Aorta (tissue), 5 donors: ENCODE results near the gene MAGEA4. TPM values are rescaled to one million over a fixed set of nuclear protein-coding genes. Genes with fewer than 3 reads are reported as not detected.

Experiments used
- ATAC-seq: fragments of 200-7000 bp; cut with Tn5 transposase; one replicate; pipeline ENCODE4 v1.9.1; 2022; ENCODE audit warnings: moderate library complexity; ENCODE audit not compliant: low FRiP score
- DNase-seq, 2 donors: peaks; one replicate each; pipeline ENCODE4 v3.0.0-alpha.2; 2020
- H3K27ac ChIP-seq, 2 donors: one replicate each; pipeline ENCODE4 v1.5.1; 2013; ENCODE audit warnings: low read length in 2 of 2, mild to moderate bottlenecking in 2 of 2, moderate library complexity in 2 of 2, control low read depth in 1 of 2, inconsistent platforms in 1 of 2, low read depth in 1 of 2
- H3K27me3 ChIP-seq, 2 donors: one replicate each; pipeline ENCODE4 v1.6.1; 2013; ENCODE audit warnings: control low read depth in 1 of 2, low read length in 1 of 2, mild to moderate bottlenecking in 1 of 2, moderate library complexity in 1 of 2; ENCODE audit not compliant: insufficient read depth in 2 of 2, control insufficient read depth in 1 of 2
- H3K36me3 ChIP-seq, 2 donors: one replicate each; pipeline ENCODE4 v1.6.1; 2013; ENCODE audit warnings: control low read depth in 1 of 2, low read length in 1 of 2, mild to moderate bottlenecking in 1 of 2; ENCODE audit not compliant: insufficient read depth in 2 of 2, control insufficient read depth in 1 of 2
- H3K4me1 ChIP-seq, 2 donors: one replicate each; pipeline ENCODE4 v1.6.1; 2013; ENCODE audit warnings: low read length in 2 of 2, control low read depth in 1 of 2, mild to moderate bottlenecking in 1 of 2, moderate library complexity in 1 of 2; ENCODE audit not compliant: insufficient read depth in 2 of 2, control insufficient read depth in 1 of 2
- H3K4me3 ChIP-seq, 2 donors: one replicate each; pipeline ENCODE4 v1.5.1; 2013; ENCODE audit warnings: low read length in 2 of 2, control low read depth in 1 of 2, mild to moderate bottlenecking in 1 of 2
- H3K9me3 ChIP-seq: one replicate; pipeline ENCODE4 v1.6.1; 2013; ENCODE audit warnings: mild to moderate bottlenecking, low read length; ENCODE audit not compliant: control insufficient read depth
- WGBS, 2 donors: extraction: QIAGEN DNeasy Blood & Tissue Kit; methylation state at CpG; one replicate each; pipeline ENCODE4 v1.1.7; 2013; 5-methylcytosine and 5-hydroxymethylcytosine counted together
- intact Hi-C, 2 donors: fragments of 100-400 bp; cut with DNase I; formaldehyde crosslinking; loops; one replicate each; pipeline versions ENCODE4 v1.14.2 to v1.15.0; 2022
- long read RNA-seq, 2 donors: library from polyadenylated mRNA; unstranded; transcript quantifications; one replicate each; pipeline ENCODE4 v2.0.0, GENCODE V29; 2020 to 2021
- polyA plus RNA-seq, 2 donors: library from polyadenylated mRNA; stranded (reverse); fragments of 200-250 nt; gene quantifications; one replicate each; pipeline ENCODE4 v1.2.3, GENCODE V29; 2013
- total RNA-seq, 2 donors: library from RNA; stranded (reverse); fragmentation: NEBNext Ultra II Directional; extraction: Animal tissue kit (Norgen Biotek cat#: 25700); gene quantifications; one replicate each; pipeline ENCODE4 v1.2.1, GENCODE V29; 2021
- donor health status: healthy with polysubstance abuse.
- donor health status: Bipolar disorder and iron deficiency.
- donor health status: DM: no; HTN: no; CAD: no.
- donor health status: DM: no; HTN: no; CAD: no.
- donor health status: DM: yes; HTN: yes; CAD: no.

MAGEA4 gene, protein sequence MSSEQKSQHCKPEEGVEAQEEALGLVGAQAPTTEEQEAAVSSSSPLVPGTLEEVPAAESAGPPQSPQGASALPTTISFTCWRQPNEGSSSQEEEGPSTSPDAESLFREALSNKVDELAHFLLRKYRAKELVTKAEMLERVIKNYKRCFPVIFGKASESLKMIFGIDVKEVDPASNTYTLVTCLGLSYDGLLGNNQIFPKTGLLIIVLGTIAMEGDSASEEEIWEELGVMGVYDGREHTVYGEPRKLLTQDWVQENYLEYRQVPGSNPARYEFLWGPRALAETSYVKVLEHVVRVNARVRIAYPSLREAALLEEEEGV
- not detected for total RNA-seq
- not detected for polyA plus RNA-seq
- long read RNA-seq, donor 1: 0 reads
- long read RNA-seq, donor 2: 0 reads

DNA sequence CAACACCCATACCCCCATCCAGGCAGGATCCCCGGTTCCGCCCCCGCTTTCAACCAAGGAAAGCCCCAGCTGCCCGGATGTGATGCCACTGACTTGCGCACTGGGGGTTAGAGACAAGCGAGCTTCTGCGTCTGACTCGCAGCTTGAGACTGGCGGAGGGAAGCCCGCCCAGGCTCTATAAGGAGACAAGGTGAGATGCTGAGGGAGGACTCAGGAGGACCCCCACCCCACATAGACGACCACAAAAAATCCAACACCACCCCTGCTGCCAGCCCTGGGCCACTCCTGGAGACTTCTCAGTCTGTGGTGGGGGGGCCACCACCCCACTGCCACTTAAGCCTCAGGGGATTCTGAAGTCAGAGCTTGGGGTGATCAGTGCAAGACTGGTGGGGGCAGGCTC is at the start of gene MAGEA4:
Gene MAGEA4, plus strand, starts transcription at position 110 of the 400 bp plus-strand sequence. CDS start 10,776 bp downstream, outside the sequence.
- ATAC-seq: no peak

DNA sequence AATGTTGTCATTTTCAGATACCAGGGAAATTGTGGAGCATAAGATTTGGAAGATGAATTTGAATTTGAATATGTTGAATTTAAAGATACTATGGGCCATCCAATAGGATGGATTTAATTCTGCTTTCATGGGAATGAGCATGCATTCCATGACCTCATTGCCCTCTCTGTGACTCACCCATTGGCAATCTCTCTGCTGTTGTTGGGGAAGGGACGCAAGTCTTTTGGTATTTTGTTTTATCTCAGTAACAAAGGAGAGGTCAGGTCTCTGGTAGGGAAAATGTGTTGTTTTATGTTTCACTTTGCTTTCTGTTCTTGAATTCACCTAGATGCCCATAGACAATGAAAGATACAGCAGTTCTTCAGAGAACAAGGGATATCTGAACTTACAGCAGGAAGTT is 42.1 kb upstream of the MAGEA4 start:
- Histone ChIP-seq H3K4me1 (no peaks in the 10 kb centered on the region), H3K27ac (no peak overlapping the region), H3K4me3 (no peak overlapping the region), H3K36me3 (no peaks in the 10 kb centered on the region), H3K9me3 (no peaks in the 10 kb centered on the region), H3K27me3 (no peaks in the 10 kb centered on the region)
- intact Hi-C loops: no loop called here
- ATAC-seq (no peak), DNase-seq (no peak)
- 17 to 32% methylated on average over 1 of the region's 1 CpG for WGBS, 2 donors

More for the DNA sequence above, at the start of gene MAGEA4:
- no peaks in the 10 kb centered on the region for H3K4me1 ChIP-seq
- no peaks in the 10 kb centered on the region for H3K36me3 ChIP-seq
- no peak within 1 kb of the TSS for H3K27ac ChIP-seq
- no peaks in the 10 kb centered on the region for H3K27me3 ChIP-seq
- no peaks in the 10 kb centered on the region for H3K9me3 ChIP-seq
- 93 to 94% methylated on average over 11 of the region's 11 CpGs for WGBS, 2 donors
- DNase-seq: no peak
- intact Hi-C loops: no loop called here
- H3K4me3 ChIP-seq: no peak within 1 kb of the TSS

DNA sequence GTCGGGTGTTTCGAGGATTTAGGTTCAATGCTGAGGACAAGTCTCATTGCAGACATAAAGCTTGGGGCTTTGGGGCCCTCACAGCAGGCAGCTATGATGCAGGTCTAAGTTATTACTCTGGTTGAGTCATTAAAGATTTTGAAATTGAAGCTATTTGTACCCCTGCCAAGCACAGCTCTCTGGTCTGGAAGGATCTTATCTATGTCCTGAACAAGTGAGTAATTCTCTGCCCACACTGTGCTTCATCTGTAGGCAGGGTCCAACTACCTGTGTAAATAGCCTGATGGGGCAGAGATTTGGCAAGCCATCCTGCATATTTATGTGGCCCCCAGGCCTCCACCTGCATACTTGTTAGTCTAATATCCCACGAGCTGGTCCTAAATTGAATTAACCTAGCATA is 41.4 kb upstream of the MAGEA4 start:
- H3K9me3 ChIP-seq: no peaks in the 10 kb centered on the region
- H3K4me1 ChIP-seq: no peaks in the 10 kb centered on the region
- H3K27me3 ChIP-seq: no peaks in the 10 kb centered on the region
- no peak overlapping the region for H3K4me3 ChIP-seq
- DNase-seq (no peak), ATAC-seq (no peak)
- H3K27ac ChIP-seq: no peak overlapping the region
- 52 to 69% methylated on average over 3 of the region's 3 CpGs for WGBS, 2 donors
- intact Hi-C loops: no loop called here
- H3K36me3 ChIP-seq: no peaks in the 10 kb centered on the region

DNA sequence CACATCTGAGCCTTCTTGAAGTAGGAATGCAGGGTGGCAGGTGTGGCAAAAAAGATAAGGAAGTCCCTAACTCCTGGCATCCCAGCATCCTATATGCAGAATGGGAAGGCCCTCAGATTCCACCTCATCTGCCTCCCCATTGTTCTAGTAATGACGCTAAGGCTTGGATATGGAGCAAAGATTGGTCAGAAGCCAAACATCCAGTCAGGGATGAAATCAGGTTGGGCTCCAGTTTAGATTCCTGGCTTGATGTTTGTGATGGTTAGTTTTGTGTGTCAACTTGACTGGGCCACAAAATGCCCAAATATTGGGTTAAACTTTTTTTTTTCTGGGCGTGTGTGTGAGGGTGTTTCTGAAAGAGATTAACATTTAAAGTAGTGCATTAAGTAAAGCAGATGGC is 39.6 kb upstream of the MAGEA4 start:
- ATAC-seq: no peak
- H3K36me3 ChIP-seq: no peaks in the 10 kb centered on the region
- H3K27me3 ChIP-seq: no peaks in the 10 kb centered on the region
- intact Hi-C loops: no loop called here
- no peaks in the 10 kb centered on the region for H3K4me1 ChIP-seq
- H3K4me3 ChIP-seq: no peak overlapping the region
- 54 to 74% methylated on average over 2 of the region's 2 CpGs for WGBS, 2 donors
- DNase-seq: no peak
- H3K27ac ChIP-seq: no peak overlapping the region
- no peaks in the 10 kb centered on the region for H3K9me3 ChIP-seq

DNA sequence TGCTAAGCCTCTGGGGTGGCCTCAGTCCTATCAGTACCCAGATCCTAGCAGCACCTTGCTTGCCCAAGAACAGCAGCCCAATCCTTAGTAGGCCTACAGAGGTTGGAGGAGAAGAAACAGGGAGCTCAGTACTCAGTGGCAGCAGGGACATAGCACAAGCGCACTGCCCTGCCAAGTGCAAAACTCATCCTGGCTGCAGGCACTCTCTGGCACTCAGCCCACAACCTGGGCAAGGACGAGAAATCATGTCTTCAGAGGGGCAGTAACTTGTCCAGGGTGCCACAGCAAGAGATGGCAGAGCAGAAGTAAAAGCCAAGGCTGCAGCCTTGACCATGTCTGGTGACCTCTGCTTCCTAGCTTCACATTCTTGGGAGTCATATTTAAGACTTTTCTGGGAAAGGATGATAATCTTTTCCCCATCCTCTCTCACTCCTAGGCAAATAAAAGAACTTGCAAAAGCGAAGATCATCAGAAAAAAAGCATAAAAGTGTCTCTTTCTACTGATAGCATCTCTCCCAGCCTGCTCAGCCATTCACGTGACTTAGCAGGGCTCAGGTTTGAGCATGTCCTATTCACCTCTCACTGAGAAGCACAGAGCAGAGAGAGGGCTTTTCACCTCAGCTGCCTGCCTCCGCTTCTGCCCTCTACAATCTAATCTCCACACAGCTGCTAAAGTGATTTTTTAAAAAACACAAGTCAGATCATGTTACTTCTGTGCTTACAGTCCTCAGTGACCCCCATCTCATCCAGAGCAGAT is 37.2 kb upstream of the MAGEA4 start:
- DNase-seq (no peak), ATAC-seq (no peak)
- Histone ChIP-seq H3K36me3 (no peaks in the 10 kb centered on the region), H3K4me3 (no peak overlapping the region), H3K4me1 (no peaks in the 10 kb centered on the region), H3K9me3 (no peaks in the 10 kb centered on the region), H3K27me3 (no peaks in the 10 kb centered on the region), H3K27ac (no peak overlapping the region)
- 49 to 59% methylated on average over 5 of the region's 5 CpGs for WGBS, 2 donors
- intact Hi-C loops: no loop called here

DNA sequence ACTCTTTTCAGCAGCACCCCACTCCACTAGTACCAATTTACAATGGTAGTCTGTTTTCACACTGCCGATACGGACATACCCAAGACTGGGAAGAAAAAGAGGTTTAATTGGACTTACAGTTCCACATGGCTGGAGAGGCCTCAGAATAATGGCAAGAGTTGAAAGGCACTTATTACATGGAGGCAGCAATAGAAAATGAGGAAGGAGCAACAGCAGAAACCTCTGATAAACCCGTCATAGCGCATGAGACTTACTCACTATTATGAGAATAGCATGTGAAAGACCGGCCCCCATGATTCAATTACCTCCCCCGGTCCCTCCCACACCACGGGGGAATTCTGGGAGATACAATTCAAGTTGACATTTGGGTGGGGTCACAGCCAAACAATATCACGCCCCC is 34.1 kb upstream of the MAGEA4 start:
- Histone ChIP-seq H3K4me1 (no peaks in the 10 kb centered on the region), H3K27ac (no peak overlapping the region)
- WGBS, 2 donors: 70 to 79% methylated on average over 8 of the region's 8 CpGs

DNA sequence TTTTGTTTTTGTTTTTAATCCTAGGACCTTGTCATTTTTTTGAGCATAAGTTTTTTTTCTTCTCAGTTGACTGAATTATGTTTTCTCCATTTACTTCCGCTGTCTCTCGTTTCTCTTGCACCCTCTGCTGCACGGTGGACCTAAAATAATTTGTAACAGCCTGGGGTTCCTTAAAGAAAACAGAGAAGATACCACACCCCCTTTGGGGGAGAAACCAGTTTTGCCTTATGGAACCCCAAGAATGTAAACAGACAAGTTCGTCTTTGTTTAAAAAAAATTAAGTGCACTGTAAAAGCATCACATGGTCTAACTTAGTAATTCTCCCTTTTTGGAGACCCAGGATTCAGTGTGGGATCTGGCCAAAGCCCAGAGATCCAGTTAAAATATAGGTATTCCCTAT is 32.8 kb upstream of the MAGEA4 start:
- no peaks in the 10 kb centered on the region for H3K27me3 ChIP-seq
- H3K27ac ChIP-seq: no peak overlapping the region
- WGBS, 2 donors: 62 to 63% methylated on average over 4 of the region's 4 CpGs
- H3K9me3 ChIP-seq: no peaks in the 10 kb centered on the region
- no peaks in the 10 kb centered on the region for H3K36me3 ChIP-seq
- DNase-seq (no peak), ATAC-seq (no peak)
- no peak overlapping the region for H3K4me3 ChIP-seq
- intact Hi-C loops: no loop called here
- H3K4me1 ChIP-seq: no peaks in the 10 kb centered on the region

More for the DNA sequence above, 34.1 kb upstream of the MAGEA4 start:
- H3K36me3 ChIP-seq: no peaks in the 10 kb centered on the region
- DNase-seq (no peak), ATAC-seq (no peak)
- H3K4me3 ChIP-seq: no peak overlapping the region
- intact Hi-C loops: no loop called here
- no peaks in the 10 kb centered on the region for H3K27me3 ChIP-seq
- H3K9me3 ChIP-seq: no peaks in the 10 kb centered on the region

DNA sequence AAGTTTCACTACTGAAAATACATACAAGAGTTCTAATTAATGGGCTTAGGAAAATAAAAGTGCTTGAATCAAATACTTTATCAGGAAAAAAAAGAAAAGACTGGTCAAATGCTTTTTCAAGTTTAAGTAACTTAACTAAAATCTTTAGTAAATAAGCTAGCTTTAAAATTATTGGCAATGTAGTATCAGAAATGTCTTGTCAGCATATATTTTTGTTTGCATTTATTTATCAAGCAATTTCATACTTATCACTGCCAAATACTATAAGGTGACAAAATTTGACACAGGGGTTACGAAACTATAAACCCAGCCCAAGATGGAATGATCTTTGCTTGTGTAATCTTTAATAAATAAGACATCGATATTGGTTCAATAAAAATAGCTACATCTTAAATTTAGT is 31.8 kb upstream of the MAGEA4 start:
- DNase-seq (no peak), ATAC-seq (no peak)
- Histone ChIP-seq H3K4me1 (no peaks in the 10 kb centered on the region), H3K36me3 (no peaks in the 10 kb centered on the region), H3K9me3 (no peaks in the 10 kb centered on the region), H3K27me3 (no peaks in the 10 kb centered on the region), H3K27ac (no peak overlapping the region), H3K4me3 (no peak overlapping the region)
- intact Hi-C loops: no loop called here
- WGBS, 2 donors: 40 to 64% methylated on average over 2 of the region's 2 CpGs

DNA sequence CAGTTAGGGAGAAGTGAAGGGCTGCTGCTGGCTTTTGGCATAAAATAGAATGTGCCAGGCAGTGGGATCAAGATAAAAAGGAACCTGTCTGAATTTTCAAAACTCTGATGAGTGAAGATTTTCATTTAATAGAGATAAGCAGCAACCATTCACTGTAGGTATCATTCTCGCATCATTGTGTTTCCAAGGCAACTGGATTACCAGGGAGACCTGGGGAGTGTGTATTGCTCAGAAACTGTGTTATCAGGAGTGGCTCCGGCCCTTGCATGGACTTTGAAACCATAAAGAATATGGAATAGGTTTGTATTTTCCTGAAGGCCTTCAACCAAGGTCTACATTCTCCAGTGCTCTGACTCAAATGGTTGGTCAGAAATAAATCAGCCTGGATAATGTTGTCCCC is 23.3 kb upstream of the MAGEA4 start:
- no peak for ATAC-seq
- no peaks in the 10 kb centered on the region for H3K4me1 ChIP-seq
- H3K27ac ChIP-seq: no peak overlapping the region
- no peak overlapping the region for H3K4me3 ChIP-seq
- no peaks in the 10 kb centered on the region for H3K27me3 ChIP-seq
- H3K9me3 ChIP-seq: no peaks in the 10 kb centered on the region
- 41 to 60% methylated on average over 2 of the region's 2 CpGs for WGBS, 2 donors
- intact Hi-C loops: no loop called here
- H3K36me3 ChIP-seq: no peaks in the 10 kb centered on the region
- DNase-seq: no peak
